Osteoblast (primary cell): ENCODE data around the gene LRRC8D. TPM values are rescaled to one million over a fixed set of nuclear protein-coding genes. Genes with fewer than 3 reads are reported as not detected.

Experiments used
- DNase-seq: peaks from one replicate; pipeline ENCODE4 v3.0.0; 2011; ENCODE audit warnings: low spot score, mixed read lengths; ENCODE audit not compliant: insufficient read length; ENCODE audit errors: missing footprints
- H2AFZ ChIP-seq: 2 replicates; pipeline ENCODE4 v1.6.0; 2011; ENCODE audit warnings: mild to moderate bottlenecking, low read length
- H3K27ac ChIP-seq: 2 replicates; pipeline ENCODE4 v1.5.1; 2011; ENCODE audit warnings: mild to moderate bottlenecking, low read depth, low read length, moderate library complexity
- H3K27me3 ChIP-seq: 2 replicates; pipeline ENCODE4 v1.6.0; 2012; ENCODE audit warnings: mild to moderate bottlenecking, control low read depth, inconsistent platforms, low read length, moderate library complexity; ENCODE audit not compliant: insufficient read depth
- H3K36me3 ChIP-seq: 2 replicates; pipeline ENCODE4 v1.5.1; 2011; ENCODE audit warnings: mild to moderate bottlenecking, low read length, control low read depth, moderate library complexity; ENCODE audit not compliant: insufficient read depth
- H3K4me1 ChIP-seq: 2 replicates; pipeline ENCODE4 v1.5.1; 2011; ENCODE audit warnings: mild to moderate bottlenecking, low read length, control low read depth, moderate library complexity; ENCODE audit not compliant: insufficient read depth
- H3K4me2 ChIP-seq: 2 replicates; pipeline ENCODE4 v1.6.0; 2011; ENCODE audit warnings: mild to moderate bottlenecking, low read length; ENCODE audit not compliant: insufficient read depth
- H3K4me3 ChIP-seq: fragments of 200-600 bp; sonication (generic); 3 replicates; pipeline ENCODE4 v1.5.1; 2012; ENCODE audit warnings: mild to moderate bottlenecking, low read length, inconsistent platforms; ENCODE audit not compliant: insufficient read depth
- H3K79me2 ChIP-seq: 2 replicates; pipeline ENCODE4 v1.6.0; 2012; ENCODE audit warnings: mild to moderate bottlenecking, low read length, control low read depth, inconsistent platforms; ENCODE audit not compliant: insufficient read depth
- H3K9me3 ChIP-seq: 2 replicates; pipeline ENCODE4 v1.5.1; 2011; ENCODE audit warnings: low read depth, low read length, control low read depth
- H4K20me1 ChIP-seq: 2 replicates; pipeline ENCODE4 v1.6.0; 2012; ENCODE audit warnings: mild to moderate bottlenecking, low read length, control low read depth; ENCODE audit not compliant: insufficient read depth
- total RNA-seq: library from RNA; depleted of rRNA; stranded (reverse); fragments of >200 nt; gene quantifications from 2 replicates; pipeline ENCODE4 v1.2.3, GENCODE V29; 2012
- TF ChIP-seq, protein P1 (sequence below): IDR thresholded peaks from 2 replicates; pipeline ENCODE4 v1.5.1; 2011; ENCODE audit warnings: mild to moderate bottlenecking, low read depth, low read length, moderate library complexity; ENCODE audit errors: extremely low read depth

LRRC8D gene
- total RNA-seq, 1 donor, result 30.4 TPM

DNA sequence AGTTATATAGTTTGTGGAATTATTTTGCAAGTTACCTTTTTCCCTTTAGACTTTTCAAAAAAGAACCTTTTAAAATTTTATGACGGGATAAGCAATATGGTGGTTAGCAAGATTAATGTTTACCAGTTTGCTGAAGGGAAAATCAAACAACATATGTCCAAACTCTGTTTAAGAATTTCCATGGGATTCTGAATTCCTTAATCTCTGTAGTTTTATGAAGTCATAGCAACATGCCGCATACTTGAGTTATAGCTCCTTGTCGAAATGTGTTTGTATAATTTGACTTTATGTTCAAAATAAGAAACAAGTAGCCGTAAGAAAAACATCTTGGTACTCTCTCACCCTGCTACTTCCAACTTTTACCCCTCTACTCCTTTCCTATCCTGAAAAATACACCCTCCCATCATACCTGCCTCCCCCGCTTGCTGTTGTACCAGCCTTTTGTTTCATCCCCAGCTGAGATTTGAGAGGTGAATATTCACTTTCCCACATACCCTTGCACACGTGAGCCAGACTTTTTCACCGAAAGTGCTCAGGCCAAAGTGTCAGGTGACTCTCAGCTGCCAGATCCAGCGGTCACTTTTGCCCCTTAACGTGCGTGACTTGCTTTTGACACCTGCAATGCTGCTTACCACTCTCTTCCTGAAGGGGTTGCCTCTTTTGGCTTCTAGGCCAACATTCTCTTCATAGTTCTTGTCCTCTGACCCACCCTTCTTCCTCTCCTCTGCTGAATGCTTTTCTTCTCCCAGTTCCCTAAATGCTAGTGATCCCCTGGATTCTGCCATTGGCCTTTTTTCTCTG, 90.6 kb downstream of the LRRC8D start:
- Histone ChIP-seq H3K9me3 (no peaks in the 10 kb centered on the region), H4K20me1 (no peaks in the 10 kb centered on the region), H3K27me3 (no peaks in the 10 kb centered on the region), H3K4me1 (peaks cover 53% of the 10 kb centered on the region), H3K27ac (peak overlapping the region; percentile 88), H3K4me2 (no peak overlapping the region), H3K4me3 (no peak overlapping the region), H3K36me3 (no peaks in the 10 kb centered on the region), H3K79me2 (peaks cover 10% of the 10 kb centered on the region), H2AFZ (no peak overlapping the region)
- peak; percentile 58 for DNase-seq
- TF ChIP-seq, protein P1, sequence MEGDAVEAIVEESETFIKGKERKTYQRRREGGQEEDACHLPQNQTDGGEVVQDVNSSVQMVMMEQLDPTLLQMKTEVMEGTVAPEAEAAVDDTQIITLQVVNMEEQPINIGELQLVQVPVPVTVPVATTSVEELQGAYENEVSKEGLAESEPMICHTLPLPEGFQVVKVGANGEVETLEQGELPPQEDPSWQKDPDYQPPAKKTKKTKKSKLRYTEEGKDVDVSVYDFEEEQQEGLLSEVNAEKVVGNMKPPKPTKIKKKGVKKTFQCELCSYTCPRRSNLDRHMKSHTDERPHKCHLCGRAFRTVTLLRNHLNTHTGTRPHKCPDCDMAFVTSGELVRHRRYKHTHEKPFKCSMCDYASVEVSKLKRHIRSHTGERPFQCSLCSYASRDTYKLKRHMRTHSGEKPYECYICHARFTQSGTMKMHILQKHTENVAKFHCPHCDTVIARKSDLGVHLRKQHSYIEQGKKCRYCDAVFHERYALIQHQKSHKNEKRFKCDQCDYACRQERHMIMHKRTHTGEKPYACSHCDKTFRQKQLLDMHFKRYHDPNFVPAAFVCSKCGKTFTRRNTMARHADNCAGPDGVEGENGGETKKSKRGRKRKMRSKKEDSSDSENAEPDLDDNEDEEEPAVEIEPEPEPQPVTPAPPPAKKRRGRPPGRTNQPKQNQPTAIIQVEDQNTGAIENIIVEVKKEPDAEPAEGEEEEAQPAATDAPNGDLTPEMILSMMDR, result no peak

DNA sequence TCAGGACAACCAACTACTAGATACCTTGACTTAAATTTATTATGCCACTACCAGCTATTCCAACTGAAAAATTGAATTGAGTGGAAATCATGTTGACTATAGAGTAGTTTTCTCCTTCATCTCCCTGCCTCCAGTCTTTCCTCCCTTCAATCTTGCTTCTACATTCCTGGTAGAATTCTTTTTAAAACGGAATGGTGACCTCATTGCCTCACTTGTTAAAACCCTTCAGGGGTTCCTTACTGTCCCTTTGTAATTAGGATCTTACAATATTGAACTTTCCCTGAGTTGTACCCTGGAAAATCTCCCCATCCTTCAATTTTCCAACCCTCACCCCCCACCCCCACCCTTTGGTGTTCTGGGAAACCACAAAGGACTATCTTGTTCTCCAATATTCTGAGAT, 91.2 kb downstream of the LRRC8D start:
- H3K4me3 ChIP-seq, result no peak overlapping the region
- H3K9me3 ChIP-seq, result no peaks in the 10 kb centered on the region
- no peak for DNase-seq
- TF ChIP-seq, protein P1, result no peak
- peaks cover 47% of the 10 kb centered on the region for H3K4me1 ChIP-seq
- H3K27me3 ChIP-seq, result no peaks in the 10 kb centered on the region
- H4K20me1 ChIP-seq, result no peaks in the 10 kb centered on the region
- no peaks in the 10 kb centered on the region for H3K36me3 ChIP-seq
- peak overlapping the region; percentile 88 for H3K27ac ChIP-seq
- peaks cover 10% of the 10 kb centered on the region for H3K79me2 ChIP-seq
- H3K4me2 ChIP-seq, result no peak overlapping the region
- no peak overlapping the region for H2AFZ ChIP-seq

DNA sequence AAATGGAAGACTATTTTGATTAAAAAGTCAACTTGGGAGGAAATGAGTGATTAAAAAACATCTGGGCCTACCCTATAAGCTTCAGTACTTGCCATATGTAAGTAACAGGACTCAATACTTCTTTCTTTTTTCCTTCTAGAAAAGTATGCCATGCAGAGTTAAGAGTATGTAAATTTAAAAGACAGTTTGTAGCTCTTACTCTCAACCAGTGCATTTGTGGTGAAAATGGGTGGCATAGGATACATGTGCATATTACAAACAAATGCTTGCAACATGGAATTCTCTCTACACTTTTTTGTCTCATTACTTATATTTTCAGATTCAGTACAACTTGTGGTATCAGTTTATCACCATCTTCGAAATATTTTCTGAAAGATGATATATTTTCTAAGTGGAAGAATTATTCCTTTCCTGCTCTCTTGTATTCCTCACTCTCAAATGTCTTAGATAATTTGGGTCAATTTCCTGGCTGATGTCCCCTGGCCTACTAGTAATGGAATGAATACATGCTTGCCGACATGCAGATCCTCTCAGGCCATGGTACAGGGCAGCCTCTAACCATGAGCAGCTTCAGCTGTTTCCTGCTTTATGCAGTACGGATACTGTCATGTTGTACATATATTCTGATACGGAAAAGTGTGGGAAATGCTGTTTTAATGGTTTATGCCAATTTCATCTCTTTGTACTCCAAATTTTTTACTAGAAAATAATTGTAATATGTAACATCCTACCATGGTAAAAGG, 92.7 kb downstream of the LRRC8D start:
- TF ChIP-seq, protein P1, result no peak
- Histone ChIP-seq H3K27ac (no peak overlapping the region), H3K36me3 (no peaks in the 10 kb centered on the region), H2AFZ (no peak overlapping the region), H3K27me3 (no peaks in the 10 kb centered on the region), H4K20me1 (no peaks in the 10 kb centered on the region), H3K4me3 (no peak overlapping the region), H3K4me2 (no peak overlapping the region), H3K4me1 (peaks cover 33% of the 10 kb centered on the region), H3K9me3 (no peaks in the 10 kb centered on the region), H3K79me2 (peaks cover 10% of the 10 kb centered on the region)
- no peak for DNase-seq

DNA sequence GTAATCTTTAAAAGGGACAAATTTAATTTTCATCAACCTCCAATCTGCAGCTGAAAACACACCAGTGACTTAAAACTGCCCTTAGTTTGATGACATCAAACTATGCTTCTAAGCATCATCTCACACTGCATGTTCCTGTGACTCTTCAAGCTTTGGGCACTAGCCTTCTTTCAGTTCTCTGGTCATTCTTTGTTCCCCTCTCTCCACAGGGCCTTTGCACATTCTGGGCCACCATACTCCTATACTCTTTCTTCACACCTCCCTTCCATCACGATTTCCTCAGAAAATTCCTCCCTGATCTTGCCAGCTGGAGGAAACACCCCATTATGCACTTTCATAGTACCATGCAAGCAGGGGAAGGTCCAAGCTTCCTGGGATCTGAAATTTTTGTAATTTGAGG, 96.5 kb downstream of the LRRC8D start:
- TF ChIP-seq, protein P1, result no peak
- no peak overlapping the region for H3K27ac ChIP-seq
- no peak overlapping the region for H2AFZ ChIP-seq
- no peaks in the 10 kb centered on the region for H3K27me3 ChIP-seq
- no peaks in the 10 kb centered on the region for H3K36me3 ChIP-seq
- no peak overlapping the region for H3K4me2 ChIP-seq
- DNase-seq, result no peak
- H3K4me3 ChIP-seq, result no peak overlapping the region
- no peaks in the 10 kb centered on the region for H4K20me1 ChIP-seq
- H3K4me1 ChIP-seq, result no peaks in the 10 kb centered on the region
- H3K79me2 ChIP-seq, result peaks cover 7% of the 10 kb centered on the region
- no peaks in the 10 kb centered on the region for H3K9me3 ChIP-seq
